Ectodermal cell (in vitro differentiated cells): ENCODE measurements around the gene CCR9.

Experiments used
- H3K27ac ChIP-seq: 2 replicates; pipeline ENCODE4 v1.7.0; 2013; ENCODE audit warnings: mild to moderate bottlenecking, low read depth, low read length; ENCODE audit not compliant: insufficient read depth, poor library complexity, severe bottlenecking
- H3K27me3 ChIP-seq: 2 replicates; pipeline ENCODE4 v1.7.0; 2013; ENCODE audit warnings: mild to moderate bottlenecking, low read length; ENCODE audit not compliant: insufficient read depth, control insufficient read depth, poor library complexity, severe bottlenecking
- H3K36me3 ChIP-seq: one replicate; pipeline ENCODE4 v1.7.0; 2013; ENCODE audit warnings: low read length; ENCODE audit not compliant: control insufficient read depth, insufficient read depth
- H3K4me1 ChIP-seq: one replicate; pipeline ENCODE4 v1.7.0; 2013; ENCODE audit warnings: low read length; ENCODE audit not compliant: control insufficient read depth, insufficient read depth
- H3K4me3 ChIP-seq: 2 replicates; pipeline ENCODE4 v1.7.0; 2013; ENCODE audit warnings: low read depth, low read length, control low read depth; ENCODE audit not compliant: insufficient read depth
- H3K9me3 ChIP-seq: 2 replicates; pipeline ENCODE4 v1.7.0; 2013; ENCODE audit warnings: mild to moderate bottlenecking, low read length, moderate library complexity; ENCODE audit not compliant: control insufficient read depth
- WGBS, 2 experiments: methylation state at CpG; one replicate each; pipeline ENCODE4 v1.1.7; 2013; ENCODE audit warnings: missing lambda C conversion rate in 2 of 2; 5-methylcytosine and 5-hydroxymethylcytosine counted together

CCR9 gene

GRCh38 chr3:45858809-45859543 is 27.4 kb upstream of the CCR9 start:
- peaks cover 5% of the 10 kb centered on the region for H3K27me3 ChIP-seq
- no peak overlapping the region for H3K4me3 ChIP-seq
- no peaks in the 10 kb centered on the region for H3K4me1 ChIP-seq
- H3K36me3 ChIP-seq: no peaks in the 10 kb centered on the region
- no peak overlapping the region for H3K27ac ChIP-seq
- 81 to 88% methylated on average over 7 of the region's 7 CpGs for WGBS, 2 experiments
- H3K9me3 ChIP-seq: no peaks in the 10 kb centered on the region

GRCh38 chr3:45860481-45860880 is 25.9 kb upstream of the CCR9 start:
- 85 to 88% methylated on average over 4 of the region's 4 CpGs for WGBS, 2 experiments
- no peaks in the 10 kb centered on the region for H3K9me3 ChIP-seq
- H3K36me3 ChIP-seq: no peaks in the 10 kb centered on the region
- no peak overlapping the region for H3K27ac ChIP-seq
- peaks cover 3% of the 10 kb centered on the region for H3K27me3 ChIP-seq
- no peaks in the 10 kb centered on the region for H3K4me1 ChIP-seq
- H3K4me3 ChIP-seq: no peak overlapping the region

- WGBS, 2 experiments: 79 to 88% methylated on average over 5 to 6 of the region's 7 CpGs
- peaks cover 3% of the 10 kb centered on the region for H3K27me3 ChIP-seq
These were observed 25.2 kb upstream of the CCR9 start for GRCh38 chr3:45861043-45861719.

GRCh38 chr3:45864760-45865519 is 21.4 kb upstream of the CCR9 start:
- WGBS, 2 experiments: 78 to 80% methylated on average over 7 to 8 of the region's 8 CpGs
- no peaks in the 10 kb centered on the region for H3K4me1 ChIP-seq
- no peak overlapping the region for H3K27ac ChIP-seq
- H3K36me3 ChIP-seq: no peaks in the 10 kb centered on the region
- no peaks in the 10 kb centered on the region for H3K9me3 ChIP-seq
- H3K4me3 ChIP-seq: no peak overlapping the region
- H3K27me3 ChIP-seq: peaks cover 3% of the 10 kb centered on the region

More at GRCh38 chr3:45861043-45861719, 25.2 kb upstream of the CCR9 start:
- no peaks in the 10 kb centered on the region for H3K36me3 ChIP-seq
- H3K27ac ChIP-seq: no peak overlapping the region
- H3K4me3 ChIP-seq: no peak overlapping the region
- H3K4me1 ChIP-seq: no peaks in the 10 kb centered on the region
- H3K9me3 ChIP-seq: no peaks in the 10 kb centered on the region

GRCh38 chr3:45865563-45865962 is 20.8 kb upstream of the CCR9 start:
- H3K27me3 ChIP-seq: peaks cover 3% of the 10 kb centered on the region
- no peaks in the 10 kb centered on the region for H3K36me3 ChIP-seq
- no peaks in the 10 kb centered on the region for H3K4me1 ChIP-seq
- no peak overlapping the region for H3K4me3 ChIP-seq
- WGBS, 2 experiments: 80 to 98% methylated on average over 5 to 6 of the region's 6 CpGs
- H3K27ac ChIP-seq: no peak overlapping the region
- H3K9me3 ChIP-seq: no peaks in the 10 kb centered on the region

- no peak overlapping the region for H3K4me3 ChIP-seq
- no peaks in the 10 kb centered on the region for H3K9me3 ChIP-seq
- WGBS, 2 experiments: 90 to 97% methylated on average over 2 of the region's 2 CpGs
- no peaks in the 10 kb centered on the region for H3K36me3 ChIP-seq
- H3K27me3 ChIP-seq: no peaks in the 10 kb centered on the region
- no peak overlapping the region for H3K27ac ChIP-seq
- no peaks in the 10 kb centered on the region for H3K4me1 ChIP-seq
These were observed 18.1 kb upstream of the CCR9 start for GRCh38 chr3:45868213-45868612.

GRCh38 chr3:45868650-45869049 is 17.7 kb upstream of the CCR9 start:
- Histone ChIP-seq H3K27me3 (no peaks in the 10 kb centered on the region), H3K4me1 (no peaks in the 10 kb centered on the region), H3K4me3 (no peak overlapping the region), H3K36me3 (no peaks in the 10 kb centered on the region), H3K27ac (no peak overlapping the region), H3K9me3 (no peaks in the 10 kb centered on the region)
- WGBS, 2 experiments: 83 to 84% methylated on average over 2 of the region's 2 CpGs

GRCh38 chr3:45869638-45870037 is 16.7 kb upstream of the CCR9 start:
- no peaks in the 10 kb centered on the region for H3K9me3 ChIP-seq
- WGBS, 2 experiments: 85 to 94% methylated on average over 2 to 3 of the region's 3 CpGs
- H3K36me3 ChIP-seq: no peaks in the 10 kb centered on the region
- H3K4me1 ChIP-seq: no peaks in the 10 kb centered on the region
- no peaks in the 10 kb centered on the region for H3K27me3 ChIP-seq
- no peak overlapping the region for H3K4me3 ChIP-seq
- H3K27ac ChIP-seq: no peak overlapping the region

- WGBS, 2 experiments: 85 to 88% methylated on average over 4 of the region's 4 CpGs
- H3K4me3 ChIP-seq: no peak overlapping the region
- H3K4me1 ChIP-seq: no peaks in the 10 kb centered on the region
- H3K9me3 ChIP-seq: no peaks in the 10 kb centered on the region
- H3K27me3 ChIP-seq: no peaks in the 10 kb centered on the region
- H3K27ac ChIP-seq: no peak overlapping the region
- no peaks in the 10 kb centered on the region for H3K36me3 ChIP-seq
These were observed 16.2 kb upstream of the CCR9 start for GRCh38 chr3:45870099-45870498.

GRCh38 chr3:45871780-45872179 is 14.6 kb upstream of the CCR9 start:
- WGBS, 2 experiments: 85 to 88% methylated on average over 6 of the region's 6 CpGs
- Histone ChIP-seq H3K27me3 (no peaks in the 10 kb centered on the region), H3K9me3 (no peaks in the 10 kb centered on the region)

More at GRCh38 chr3:45871780-45872179, 14.6 kb upstream of the CCR9 start:
- Histone ChIP-seq H3K36me3 (no peaks in the 10 kb centered on the region), H3K27ac (no peak overlapping the region), H3K4me3 (no peak overlapping the region), H3K4me1 (no peaks in the 10 kb centered on the region)
